CD4-positive, alpha-beta T cell treated with Interleukin-17A for 1 hour (primary cell): ENCODE measurements around the gene RNASE12.
"Not testable (repeated sequence)": the region's sequence is repeated elsewhere in the genome, so short reads cannot be mapped to it uniquely, and the experiment has no call there.

Experiments used
- DNase-seq: peaks from one replicate; pipeline ENCODE4 v3.0.0-alpha.2; 2020

RNASE12 gene

GRCh38 chr14:20591235-20591634, at the start of gene RNASE12:
TSS of gene RNASE12 (minus strand) at chr14:20591376. CDS start at chr14:20590723, 653 bp downstream.
- no peak for DNase-seq

DNA sequence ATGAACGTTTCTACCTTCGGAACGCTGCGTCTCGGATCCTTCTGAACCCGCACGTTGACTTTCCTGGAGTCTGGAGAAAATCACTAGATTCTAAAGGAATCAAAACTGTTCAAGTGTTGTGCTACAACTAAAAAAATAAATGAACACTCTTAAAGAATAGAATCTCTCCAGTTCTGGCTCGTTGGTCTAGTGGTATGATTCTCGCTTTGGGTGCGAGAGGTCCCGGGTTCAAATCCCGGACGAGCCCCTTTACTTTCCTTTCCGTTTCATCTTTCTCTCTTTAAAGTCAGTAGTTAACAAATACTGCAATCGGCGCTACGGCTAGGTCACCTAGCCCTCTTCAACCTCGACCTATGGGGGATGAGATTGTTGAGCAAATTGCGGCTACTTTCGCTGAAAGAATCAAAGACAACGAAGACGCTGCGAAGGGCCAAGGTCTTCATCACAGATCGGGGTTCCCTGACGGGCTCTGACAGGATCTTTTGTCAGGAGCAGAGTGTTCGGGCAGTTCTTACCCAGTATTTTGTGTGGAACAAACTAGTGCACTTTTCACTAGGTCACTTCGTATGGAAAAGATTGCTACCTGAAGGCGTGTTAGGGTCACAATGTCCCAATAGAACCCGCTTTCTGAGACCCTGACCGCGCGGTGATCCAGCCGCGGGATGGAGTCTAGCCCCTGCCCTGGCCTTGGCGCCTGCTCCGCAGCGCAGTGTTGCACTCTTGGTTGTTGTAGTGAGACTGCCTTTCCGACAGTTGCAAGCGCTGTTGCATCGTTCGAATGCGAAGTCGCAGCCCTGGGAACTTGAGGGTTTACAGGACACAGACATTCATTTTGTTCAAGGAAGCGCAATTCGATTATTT, 41.9 kb upstream of the RNASE12 start:
- DNase-seq: peak; percentile 87

DNA sequence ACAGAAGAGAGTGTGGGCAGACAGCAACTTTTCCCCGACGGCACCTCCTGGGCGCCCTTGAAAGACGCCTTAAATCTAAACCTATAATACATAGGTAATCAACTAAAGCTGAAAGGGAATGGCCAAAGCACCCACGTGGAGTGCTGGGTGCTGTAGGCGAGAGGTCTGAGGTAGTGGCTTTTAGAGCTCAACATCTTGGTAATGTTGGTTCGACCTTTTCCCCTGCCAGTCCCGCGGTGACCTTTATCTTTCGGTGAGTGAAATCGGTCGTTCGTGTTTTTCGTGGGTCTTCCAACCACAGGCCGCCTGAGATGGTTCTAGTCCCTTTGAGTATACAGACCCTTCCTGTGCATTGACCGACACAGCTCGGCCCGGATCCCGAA, 41.3 kb upstream of the RNASE12 start:
- DNase-seq: no peak

GRCh38 chr14:20631880-20632389, 40.8 kb upstream of the RNASE12 start:
- DNase-seq: no peak

- peak; percentile 80 for DNase-seq
Measured at GRCh38 chr14:20631023-20631879, 40.1 kb upstream of the RNASE12 start.

DNA sequence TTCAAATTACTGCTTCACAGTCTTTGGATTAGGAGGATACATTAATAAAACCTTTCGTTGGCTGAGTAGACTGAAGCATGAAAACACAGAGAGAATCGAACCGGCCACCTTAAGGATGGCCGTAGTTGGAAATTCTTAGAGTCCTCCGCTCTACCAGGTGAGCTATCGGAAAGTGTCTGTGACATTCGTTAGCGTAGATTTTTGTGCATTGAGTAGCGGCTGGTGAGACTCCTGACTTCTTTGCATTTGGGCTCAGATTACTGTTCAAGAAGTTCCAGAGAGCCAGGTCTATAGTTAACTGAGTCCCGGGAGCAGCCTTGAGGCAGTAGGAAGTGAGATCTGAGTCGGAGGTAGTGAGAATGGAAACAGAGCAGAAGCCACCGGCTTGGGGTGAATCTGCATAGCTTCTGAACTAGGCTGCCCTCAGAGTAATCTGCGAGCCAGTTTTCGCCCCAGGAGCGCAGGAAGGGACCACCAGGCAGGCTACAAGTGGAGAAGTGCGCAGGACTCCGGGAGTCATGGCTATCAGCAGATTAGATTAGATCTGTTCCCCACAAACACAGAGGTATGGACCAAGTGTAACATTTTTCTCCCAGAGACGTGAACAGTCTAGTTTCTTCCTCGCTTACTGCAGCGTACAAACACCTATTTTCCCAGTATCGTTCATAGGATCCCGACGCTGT, 39.3 kb upstream of the RNASE12 start:
- DNase-seq: peak; percentile 66

DNA sequence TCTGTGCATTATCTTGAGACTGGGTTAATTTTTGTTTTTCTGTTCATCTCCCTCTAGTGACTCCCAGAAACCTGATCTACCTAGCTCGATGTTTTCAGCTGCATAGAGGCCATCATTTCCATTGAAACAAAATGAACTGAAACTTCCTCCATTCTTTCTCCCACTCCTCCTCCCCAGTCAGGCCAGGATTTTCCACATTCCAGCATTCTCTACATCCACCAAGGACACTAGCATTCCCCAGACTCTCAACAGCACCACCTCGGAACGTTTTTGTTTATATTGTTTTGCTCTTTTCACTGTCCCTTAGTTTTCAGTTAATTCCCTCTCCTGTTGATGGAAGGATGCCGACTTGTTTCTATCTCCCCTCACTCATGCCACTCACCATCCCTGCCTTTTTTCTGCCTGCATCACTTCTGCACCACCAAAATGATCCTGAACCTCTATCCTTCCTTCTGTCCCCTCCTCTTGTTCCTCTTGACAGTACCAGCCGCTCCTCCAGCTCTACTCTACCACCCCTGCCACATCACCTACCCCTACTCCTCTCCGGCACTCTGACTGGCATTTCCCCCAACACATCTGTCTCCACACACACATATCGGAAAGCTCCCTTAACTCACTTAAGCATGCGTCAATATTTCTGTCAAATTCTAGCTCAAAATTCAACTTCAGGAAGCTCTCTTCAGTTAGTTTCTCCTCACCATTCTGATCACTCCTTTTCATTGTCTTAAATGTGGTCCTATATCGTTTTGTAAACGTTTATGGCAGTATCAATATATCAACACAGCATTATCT, 37.1 kb upstream of the RNASE12 start:
- no peak for DNase-seq

DNA sequence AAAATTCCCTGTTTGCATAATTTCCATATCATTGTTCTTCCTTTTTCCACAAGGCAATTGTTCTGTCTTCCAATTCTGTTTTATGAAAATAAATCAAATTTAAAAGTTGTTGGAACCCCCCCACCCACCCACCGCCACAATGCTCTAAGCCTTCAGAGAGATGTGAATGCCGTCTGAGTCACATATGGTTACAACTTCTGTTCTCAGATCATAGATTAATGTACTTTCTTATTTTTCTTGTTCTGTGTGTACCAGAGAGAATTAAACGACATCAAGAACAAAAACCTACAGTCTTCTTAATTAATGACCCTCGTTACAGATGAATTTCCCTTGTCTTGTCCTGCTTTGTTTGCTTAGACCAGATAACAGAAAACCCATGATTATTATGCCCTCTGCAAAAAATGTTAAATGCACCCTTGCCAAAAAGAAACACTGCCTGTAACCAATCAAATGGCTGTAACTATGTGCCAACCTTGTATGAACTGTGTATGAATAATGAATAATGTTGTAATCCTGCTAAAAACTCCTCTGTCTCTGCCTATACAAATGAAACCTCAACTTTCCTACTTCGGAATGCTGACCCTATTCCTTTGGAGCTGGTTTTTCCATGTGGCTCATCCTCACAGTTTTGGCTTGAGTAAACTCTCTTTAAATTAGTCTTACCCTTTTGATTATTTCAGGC, 36.3 kb upstream of the RNASE12 start:
- DNase-seq: no peak

- DNase-seq: no peak
Measured at GRCh38 chr14:20626274-20626673, 35.1 kb upstream of the RNASE12 start.

- DNase-seq: peak; percentile 64
Measured at GRCh38 chr14:20624495-20625070, 33.4 kb upstream of the RNASE12 start.

DNA sequence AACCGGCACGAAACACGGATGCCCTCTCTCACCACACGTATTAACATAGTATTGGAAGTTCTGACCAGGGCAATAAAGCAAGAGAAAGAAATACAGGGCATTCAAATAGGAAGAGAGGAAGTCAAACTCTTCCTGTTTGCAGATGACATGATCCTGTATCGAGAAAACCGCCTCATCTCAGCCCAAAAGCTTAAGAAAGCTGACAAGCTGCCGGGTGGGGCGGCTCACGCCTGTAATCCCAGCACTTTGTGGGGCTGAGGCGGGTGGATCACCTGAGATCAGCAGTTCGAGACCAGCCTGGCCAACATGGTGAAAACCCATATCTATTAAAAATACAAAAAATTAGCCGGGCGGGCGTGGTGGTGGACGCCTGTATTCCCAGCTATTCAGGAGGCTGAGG, 32.6 kb upstream of the RNASE12 start:
- DNase-seq: no peak

DNA sequence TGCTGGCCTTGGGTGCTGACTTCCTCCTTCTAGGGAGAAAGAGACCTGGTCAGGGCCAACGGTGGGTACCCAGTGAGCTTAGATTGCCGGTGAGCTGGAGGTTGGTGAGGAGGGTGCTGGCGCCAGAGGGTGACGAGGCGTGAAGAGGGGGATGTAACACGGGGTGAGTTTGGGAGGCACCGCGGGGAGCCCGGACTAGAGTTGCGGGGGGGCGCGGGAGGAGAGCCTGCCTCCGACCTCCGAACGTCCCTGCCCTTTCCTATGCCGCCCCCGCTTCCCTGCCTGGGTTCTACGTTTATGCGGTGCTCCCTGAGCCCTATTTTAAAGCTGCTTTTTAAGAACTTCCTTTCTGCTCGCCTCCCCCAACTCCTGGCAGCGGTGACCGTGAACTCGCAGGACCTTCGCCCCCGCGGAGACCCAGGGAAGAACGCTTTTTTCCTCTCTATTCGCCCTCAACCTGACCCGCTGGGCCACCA, 31.7 kb upstream of the RNASE12 start:
- no peak for DNase-seq

DNA sequence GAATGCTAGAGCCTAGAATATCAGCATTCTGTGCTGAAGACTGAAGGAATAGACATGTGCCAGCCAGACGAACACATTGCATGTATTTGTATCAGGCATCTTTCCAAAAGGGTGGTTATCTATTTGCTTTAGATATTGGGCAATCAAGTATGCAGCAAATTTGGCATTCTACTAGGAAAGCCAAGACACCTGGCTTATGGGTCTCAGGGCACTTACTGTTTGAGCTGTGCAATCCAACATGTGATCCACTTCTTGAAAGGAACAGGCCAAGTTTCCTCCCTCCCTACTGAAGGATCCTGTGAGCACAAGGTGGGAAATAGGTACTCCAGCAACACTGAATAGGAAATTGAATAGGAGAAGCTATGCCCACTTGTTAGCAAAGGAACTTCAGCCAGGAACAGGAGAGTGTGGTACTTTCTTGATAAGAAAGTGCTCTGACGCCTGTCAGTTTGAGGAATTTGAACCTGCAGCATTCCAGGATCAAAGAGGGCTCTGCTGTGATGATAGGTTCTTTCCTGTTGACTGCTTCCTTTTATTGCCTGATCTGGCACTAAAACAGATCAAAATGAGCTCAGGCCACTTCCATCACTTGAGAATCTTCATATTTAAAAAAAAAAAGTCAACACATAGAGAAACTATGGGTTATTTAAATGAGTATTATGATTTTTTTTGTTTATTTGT, 29.8 kb upstream of the RNASE12 start:
- DNase-seq: no peak

- not testable (repeated sequence) for DNase-seq
Measured at GRCh38 chr14:20619688-20620087, 28.5 kb upstream of the RNASE12 start.

GRCh38 chr14:20618271-20618749, 27.1 kb upstream of the RNASE12 start:
- DNase-seq: no peak

- no peak for DNase-seq
Measured at GRCh38 chr14:20617138-20618003, 26.2 kb upstream of the RNASE12 start.

DNA sequence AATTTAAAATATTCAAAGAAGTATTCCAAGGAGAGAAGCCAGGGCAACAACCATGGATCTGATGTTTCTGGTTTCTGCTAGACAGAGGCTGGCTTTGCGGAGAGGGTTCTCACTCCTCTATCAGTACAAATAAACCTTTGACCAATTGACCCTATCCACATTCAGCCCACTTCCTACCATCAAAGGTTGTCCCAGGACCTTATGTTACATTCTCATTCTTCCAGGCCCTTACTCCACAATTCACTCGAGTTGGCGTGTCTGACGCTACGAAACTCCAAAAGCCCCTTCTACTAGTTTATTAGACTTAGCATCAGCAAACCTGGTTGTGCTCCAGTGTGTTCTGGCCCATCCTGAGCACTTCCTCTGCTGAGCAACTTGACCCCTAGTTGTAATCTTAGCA, 24.8 kb upstream of the RNASE12 start:
- DNase-seq: no peak

DNA sequence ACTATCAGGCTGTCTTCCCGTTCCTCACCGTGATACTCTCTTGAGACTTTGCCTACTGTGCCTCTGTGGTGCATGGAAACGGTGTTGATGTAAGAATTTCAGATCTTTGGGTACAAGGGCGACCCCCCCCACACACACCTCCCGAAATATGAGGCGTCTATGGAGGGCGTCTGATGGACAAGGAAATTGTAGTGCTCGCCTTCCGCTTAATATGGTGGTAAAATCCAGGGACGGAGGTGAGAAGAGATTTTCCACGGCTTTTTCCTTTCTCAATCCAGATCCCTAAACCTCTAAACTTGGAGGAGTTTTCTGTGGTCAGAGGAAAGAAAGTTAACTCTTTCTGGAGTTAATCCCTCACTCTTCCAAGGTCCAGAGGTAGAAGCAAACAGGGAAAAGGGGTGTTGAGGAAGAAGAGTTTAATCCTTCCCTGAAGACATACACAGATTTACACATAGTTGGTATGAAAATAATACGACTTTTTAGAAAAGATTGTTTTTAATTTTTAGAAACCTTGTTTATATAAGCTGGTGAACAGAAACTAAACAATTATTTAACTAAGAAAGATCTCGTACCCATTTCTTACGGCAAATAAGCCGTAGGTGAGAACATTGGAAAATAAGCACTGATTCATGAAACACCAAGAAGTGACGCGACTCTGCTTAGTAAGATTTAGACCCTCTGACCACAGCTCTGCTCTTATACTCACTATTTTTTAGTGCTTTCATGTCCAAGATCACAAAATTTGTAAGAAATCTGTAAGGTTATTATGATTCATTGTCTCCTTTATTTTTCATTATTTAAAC, 23.1 kb upstream of the RNASE12 start:
- DNase-seq: no peak
